Activated naive CD4-positive, alpha-beta T cell treated with anti-CD3 and anti-CD28 coated beads for 36 hours (primary cell): ENCODE measurements around the gene PANX3. TPM values are rescaled to one million over a fixed set of nuclear protein-coding genes. Genes with fewer than 3 reads are reported as not detected.

Experiments used
- CTCF ChIA-PET: fragments of 350-600 bp; sonication (Branson Sonifier 250); formaldehyde crosslinking; loops from one replicate; lab custom pipeline; 2021; ENCODE audit warnings: antibody characterized with exemption; lab: Charles Lee
- DNase-seq: peaks from one replicate; pipeline ENCODE4 v3.0.0-alpha.2; 2020
- H3K27ac Mint-ChIP-seq: one replicate; pipeline ENCODE4 v1.8.0; 2021; ENCODE audit warnings: mild to moderate bottlenecking, mixed read lengths
- H3K27me3 Mint-ChIP-seq: one replicate; pipeline ENCODE4 v1.8.0; 2021; ENCODE audit warnings: low read depth, mixed read lengths
- H3K36me3 Mint-ChIP-seq: one replicate; pipeline ENCODE4 v1.8.0; 2021; ENCODE audit warnings: low read depth, mixed read lengths
- H3K4me1 Mint-ChIP-seq: one replicate; pipeline ENCODE4 v1.8.0; 2021; ENCODE audit warnings: low read depth, mixed read lengths
- H3K4me3 Mint-ChIP-seq: one replicate; pipeline ENCODE4 v1.8.0; 2021; ENCODE audit warnings: mild to moderate bottlenecking, moderate library complexity, mixed read lengths
- H3K9me3 Mint-ChIP-seq: one replicate; pipeline ENCODE4 v1.8.0; 2021; ENCODE audit warnings: mixed read lengths
- intact Hi-C: fragments of 100-400 bp; cut with micrococcal nuclease; formaldehyde crosslinking; loops from one replicate; pipeline ENCODE4 v1.15.1; 2023
- total RNA-seq, 2 experiments: library from RNA; stranded (reverse); gene quantifications; one replicate each; pipeline ENCODE4 v1.2.3, GENCODE V29; 2021

Gene PANX3
- total RNA-seq, 2 experiments from 2014 or later = not detected

GRCh38 chr11:124622531-124623451 is 11.6 kb downstream of the PANX3 start, which contains the start of gene TBRG1:
TSS of gene TBRG1 (plus strand) at chr11:124622864. CDS start at chr11:124623084, 220 bp downstream.
- DNase-seq = peak; percentile 88
- Mint-ChIP-seq H3K4me3 (peak within 1 kb of the TSS; percentile 96), H3K27ac (peak within 1 kb of the TSS; percentile 96), H3K36me3 (peaks cover 8% of the 10 kb centered on the region), H3K9me3 (no peaks in the 10 kb centered on the region), H3K4me1 (peaks cover 22% of the 10 kb centered on the region), H3K27me3 (no peaks in the 10 kb centered on the region)
- CTCF ChIA-PET = interaction anchor here (1.1 to 2.1 kb wide), 4 partner anchors 10 to 135 kb away, joined by 3 to 8 read pairs (median 6); no protein-coding TSS in a partner anchor
- intact Hi-C loops = loop anchor here (1.0 to 5.0 kb wide), 7 partner anchors 22 to 880 kb away; partner anchors contain the start of genes CCDC15, MSANTD2, SIAE and SPA17

- no peaks in the 10 kb centered on the region for H3K9me3 Mint-ChIP-seq
- intact Hi-C loops = loop anchor here (2.0 to 5.0 kb wide), 3 partner anchors 488 to 882 kb away; partner anchors contain the start of genes TMEM218, VWA5A and ZNF202
- peak overlapping the region; percentile 96 for H3K4me3 Mint-ChIP-seq
- CTCF ChIA-PET = interaction anchor here (0.9 to 2.1 kb wide), 3 partner anchors 9 to 20 kb away, joined by 4 to 8 read pairs (median 5); no protein-coding TSS in a partner anchor
- H3K36me3 Mint-ChIP-seq = peaks cover 13% of the 10 kb centered on the region
- no peak for DNase-seq
- H3K27ac Mint-ChIP-seq = peak overlapping the region; percentile 32
- H3K4me1 Mint-ChIP-seq = peaks cover 24% of the 10 kb centered on the region
- no peaks in the 10 kb centered on the region for H3K27me3 Mint-ChIP-seq
Observed at GRCh38 chr11:124623861-124624525, 12.8 kb downstream of the PANX3 start.

GRCh38 chr11:124625504-124626168 is 14.4 kb downstream of the PANX3 start:
- Mint-ChIP-seq H3K27me3 (no peaks in the 10 kb centered on the region), H3K4me3 (no peak overlapping the region), H3K4me1 (peaks cover 24% of the 10 kb centered on the region), H3K36me3 (peaks cover 13% of the 10 kb centered on the region), H3K27ac (peak overlapping the region; percentile 24), H3K9me3 (no peaks in the 10 kb centered on the region)
- intact Hi-C loops = no loop called here
- CTCF ChIA-PET = interaction anchor here (0.7 to 1.5 kb wide), 3 partner anchors 13 to 44 kb away, joined by 3 to 5 read pairs (median 4); no protein-coding TSS in a partner anchor
- no peak for DNase-seq

GRCh38 chr11:124627546-124627945 is 16.3 kb downstream of the PANX3 start:
- Mint-ChIP-seq H3K4me1 (peaks cover 24% of the 10 kb centered on the region), H3K27ac (no peak overlapping the region), H3K9me3 (no peaks in the 10 kb centered on the region), H3K4me3 (no peak overlapping the region), H3K27me3 (no peaks in the 10 kb centered on the region), H3K36me3 (peaks cover 20% of the 10 kb centered on the region)
- DNase-seq = no peak
- intact Hi-C loops = no loop called here
- CTCF ChIA-PET = interaction anchor here (1.0 kb wide), 1 partner anchor 42 kb away, joined by 4 read pairs; no protein-coding TSS in a partner anchor

- Mint-ChIP-seq H3K36me3 (peaks cover 27% of the 10 kb centered on the region), H3K4me1 (peaks cover 16% of the 10 kb centered on the region), H3K4me3 (no peak overlapping the region), H3K9me3 (no peaks in the 10 kb centered on the region), H3K27ac (no peak overlapping the region), H3K27me3 (no peaks in the 10 kb centered on the region)
- no peak for DNase-seq
- intact Hi-C loops = no loop called here
- CTCF ChIA-PET = interaction anchor here (1.2 to 1.6 kb wide), 2 partner anchors 15 to 39 kb away, joined by 4 to 5 read pairs; no protein-coding TSS in a partner anchor
Observed at GRCh38 chr11:124629961-124630360, 18.7 kb downstream of the PANX3 start.

GRCh38 chr11:124633355-124633754 is 22.1 kb downstream of the PANX3 start:
- H3K27me3 Mint-ChIP-seq = no peaks in the 10 kb centered on the region
- CTCF ChIA-PET = interaction anchor here (2.2 kb wide), 1 partner anchor 10 kb away, joined by 8 read pairs; the partner anchor contains the start of gene TBRG1
- H3K9me3 Mint-ChIP-seq = no peaks in the 10 kb centered on the region
- intact Hi-C loops = no loop called here
- H3K4me1 Mint-ChIP-seq = peaks cover 2% of the 10 kb centered on the region
- H3K36me3 Mint-ChIP-seq = peaks cover 29% of the 10 kb centered on the region
- DNase-seq = no peak
- H3K4me3 Mint-ChIP-seq = no peak overlapping the region
- no peak overlapping the region for H3K27ac Mint-ChIP-seq

- no peak for DNase-seq
- Mint-ChIP-seq H3K4me1 (no peaks in the 10 kb centered on the region), H3K4me3 (no peak overlapping the region), H3K27me3 (no peaks in the 10 kb centered on the region), H3K9me3 (no peaks in the 10 kb centered on the region), H3K27ac (no peak overlapping the region), H3K36me3 (peaks cover 26% of the 10 kb centered on the region)
- CTCF ChIA-PET = interaction anchor here (1.0 kb wide), 1 partner anchor 8 kb away, joined by 3 read pairs; no protein-coding TSS in a partner anchor
- intact Hi-C loops = no loop called here
Observed at GRCh38 chr11:124635932-124636331, 24.7 kb downstream of the PANX3 start.

GRCh38 chr11:124638500-124638899 is 27.3 kb downstream of the PANX3 start:
- Mint-ChIP-seq H3K9me3 (no peaks in the 10 kb centered on the region), H3K27me3 (no peaks in the 10 kb centered on the region), H3K36me3 (peaks cover 13% of the 10 kb centered on the region), H3K27ac (no peak overlapping the region), H3K4me1 (no peaks in the 10 kb centered on the region), H3K4me3 (no peak overlapping the region)
- intact Hi-C loops = no loop called here
- CTCF ChIA-PET = interaction anchor here (1.2 to 2.0 kb wide), 2 partner anchors 14 to 19 kb away, joined by 3 to 5 read pairs; no protein-coding TSS in a partner anchor
- no peak for DNase-seq

- CTCF ChIA-PET = interaction anchor here (1.2 to 2.0 kb wide), 3 partner anchors 14 to 227 kb away, joined by 3 to 5 read pairs (median 5); no protein-coding TSS in a partner anchor
- H3K27ac Mint-ChIP-seq = no peak overlapping the region
Observed at GRCh38 chr11:124639186-124639585, 28.0 kb downstream of the PANX3 start.

GRCh38 chr11:124640666-124641065 is 29.4 kb downstream of the PANX3 start:
- CTCF ChIA-PET = interaction anchor here (0.6 to 1.4 kb wide), 4 partner anchors 151 to 236 kb away, joined by 3 to 5 read pairs (median 3); no protein-coding TSS in a partner anchor
- H3K9me3 Mint-ChIP-seq = no peaks in the 10 kb centered on the region
- H3K4me3 Mint-ChIP-seq = no peak overlapping the region
- H3K4me1 Mint-ChIP-seq = no peaks in the 10 kb centered on the region
- peaks cover 9% of the 10 kb centered on the region for H3K36me3 Mint-ChIP-seq
- intact Hi-C loops = loop anchor here (5.0 kb wide), 1 partner anchor 717 kb away; no protein-coding TSS in a partner anchor
- no peak for DNase-seq
- no peaks in the 10 kb centered on the region for H3K27me3 Mint-ChIP-seq
- H3K27ac Mint-ChIP-seq = no peak overlapping the region

More at GRCh38 chr11:124639186-124639585, 28.0 kb downstream of the PANX3 start:
- no peaks in the 10 kb centered on the region for H3K9me3 Mint-ChIP-seq
- no peaks in the 10 kb centered on the region for H3K4me1 Mint-ChIP-seq
- no peaks in the 10 kb centered on the region for H3K27me3 Mint-ChIP-seq
- H3K36me3 Mint-ChIP-seq = peaks cover 11% of the 10 kb centered on the region
- intact Hi-C loops = no loop called here
- H3K4me3 Mint-ChIP-seq = no peak overlapping the region
- DNase-seq = no peak

- Mint-ChIP-seq H3K27ac (no peak overlapping the region), H3K36me3 (peaks cover 2% of the 10 kb centered on the region), H3K27me3 (no peaks in the 10 kb centered on the region), H3K4me1 (no peaks in the 10 kb centered on the region), H3K4me3 (no peak overlapping the region), H3K9me3 (no peaks in the 10 kb centered on the region)
- CTCF ChIA-PET = interaction anchor here (0.8 to 1.6 kb wide), 6 partner anchors 12 to 223 kb away, joined by 3 to 5 read pairs (median 4); no protein-coding TSS in a partner anchor
- DNase-seq = no peak
- intact Hi-C loops = loop anchor here (5.0 kb wide), 1 partner anchor 715 kb away; no protein-coding TSS in a partner anchor
Observed at GRCh38 chr11:124642628-124643027, 31.4 kb downstream of the PANX3 start.
